ENCODE data around the gene REPS1.

REPS1 gene

GRCh38 chr6:138963119-138963518, 24.9 kb downstream of the REPS1 start:
- no peak for DNase-seq (ENCODE audit: low read depth)
- TF ChIP-seq CTCF (IDR thresholded peaks at IDR 0.05; ENCODE audit: low read depth, low read length, missing control alignments): no peak
- no peak overlapping the region for H3K4me3 ChIP-seq (ENCODE audit: low read depth, low read length)

- no peak overlapping the region for H3K4me3 ChIP-seq (ENCODE audit: low read depth, low read length)
- TF ChIP-seq CTCF (IDR thresholded peaks at IDR 0.05; ENCODE audit: low read depth, low read length, missing control alignments): no peak
- no peak for DNase-seq (ENCODE audit: low read depth)
These were observed 28.5 kb downstream of the REPS1 start for GRCh38 chr6:138959521-138959920.

GRCh38 chr6:138958595-138958994, 29.5 kb downstream of the REPS1 start:
- no peak for TF ChIP-seq CTCF (IDR thresholded peaks at IDR 0.05; ENCODE audit: low read depth, low read length, missing control alignments)
- no peak for DNase-seq (ENCODE audit: low read depth)
- no peak overlapping the region for H3K4me3 ChIP-seq (ENCODE audit: low read depth, low read length)

GRCh38 chr6:138957903-138958302, 30.1 kb downstream of the REPS1 start:
- no peak for TF ChIP-seq CTCF (IDR thresholded peaks at IDR 0.05; ENCODE audit: low read depth, low read length, missing control alignments)
- no peak overlapping the region for H3K4me3 ChIP-seq (ENCODE audit: low read depth, low read length)
- DNase-seq (ENCODE audit: low read depth): no peak

GRCh38 chr6:138957484-138957883, 30.6 kb downstream of the REPS1 start:
- TF ChIP-seq CTCF (IDR thresholded peaks at IDR 0.05; ENCODE audit: low read depth, low read length, missing control alignments): no peak
- DNase-seq (ENCODE audit: low read depth): no peak
- H3K4me3 ChIP-seq (ENCODE audit: low read depth, low read length): no peak overlapping the region

GRCh38 chr6:138956244-138956924, 31.7 kb downstream of the REPS1 start:
- no peak overlapping the region for H3K4me3 ChIP-seq (ENCODE audit: low read depth, low read length)
- no peak for DNase-seq (ENCODE audit: low read depth)
- TF ChIP-seq CTCF (IDR thresholded peaks at IDR 0.05; ENCODE audit: low read depth, low read length, missing control alignments): no peak

GRCh38 chr6:138955262-138955661, 32.8 kb downstream of the REPS1 start:
- no peak overlapping the region for H3K4me3 ChIP-seq (ENCODE audit: low read depth, low read length)
- TF ChIP-seq CTCF (IDR thresholded peaks at IDR 0.05; ENCODE audit: low read depth, low read length, missing control alignments): no peak
- no peak for DNase-seq (ENCODE audit: low read depth)

All from GM12864 (cell line).